HAP-1 (cell line): ENCODE data around the gene TMED7.
"Not testable (repeated sequence)": the region's sequence is repeated elsewhere in the genome, so short reads cannot be mapped to it uniquely, and the experiment has no call there.

ENCODE experiments used
- DNase-seq, 2 experiments: peaks; one replicate each; pipeline ENCODE4 v3.0.0-alpha.2; 2016 to 2020; ENCODE audit warnings: low spot score in 2 of 2
- H3K27me3 ChIP-seq: fragments of 250-450 bp; sonication (Bioruptor Pico); 2 replicates; pipeline ENCODE4 v1.5.1; 2020; ENCODE audit warnings: low read depth, mild to moderate bottlenecking, moderate library complexity
- H3K36me3 ChIP-seq: fragments of 250-450 bp; sonication (Bioruptor Pico); replicated peaks from 2 replicates; pipeline ENCODE4 v1.5.1; 2020; ENCODE audit warnings: mild to moderate bottlenecking
- H3K4me1 ChIP-seq: fragments of 250-450 bp; sonication (Bioruptor Pico); 2 replicates; pipeline ENCODE4 v1.5.1; 2020; ENCODE audit warnings: mild to moderate bottlenecking
- H3K4me3 ChIP-seq: fragments of 250-450 bp; sonication (Bioruptor Pico); 2 replicates; pipeline ENCODE4 v1.5.1; 2020; ENCODE audit warnings: mild to moderate bottlenecking, moderate library complexity
- H3K9me3 ChIP-seq: fragments of 250-450 bp; sonication (Bioruptor Pico); 2 replicates; pipeline ENCODE4 v1.5.1; 2020; ENCODE audit warnings: mild to moderate bottlenecking, moderate library complexity
- in situ Hi-C: fragments of 300-500 bp; cut with MboI; formaldehyde crosslinking; loops from 3 replicates; pipeline ENCODE4 v1.14.3; 2020; ENCODE audit warnings: low sequenced_read_pairs, inconsistent platforms, mixed read lengths

TMED7 gene

DNA sequence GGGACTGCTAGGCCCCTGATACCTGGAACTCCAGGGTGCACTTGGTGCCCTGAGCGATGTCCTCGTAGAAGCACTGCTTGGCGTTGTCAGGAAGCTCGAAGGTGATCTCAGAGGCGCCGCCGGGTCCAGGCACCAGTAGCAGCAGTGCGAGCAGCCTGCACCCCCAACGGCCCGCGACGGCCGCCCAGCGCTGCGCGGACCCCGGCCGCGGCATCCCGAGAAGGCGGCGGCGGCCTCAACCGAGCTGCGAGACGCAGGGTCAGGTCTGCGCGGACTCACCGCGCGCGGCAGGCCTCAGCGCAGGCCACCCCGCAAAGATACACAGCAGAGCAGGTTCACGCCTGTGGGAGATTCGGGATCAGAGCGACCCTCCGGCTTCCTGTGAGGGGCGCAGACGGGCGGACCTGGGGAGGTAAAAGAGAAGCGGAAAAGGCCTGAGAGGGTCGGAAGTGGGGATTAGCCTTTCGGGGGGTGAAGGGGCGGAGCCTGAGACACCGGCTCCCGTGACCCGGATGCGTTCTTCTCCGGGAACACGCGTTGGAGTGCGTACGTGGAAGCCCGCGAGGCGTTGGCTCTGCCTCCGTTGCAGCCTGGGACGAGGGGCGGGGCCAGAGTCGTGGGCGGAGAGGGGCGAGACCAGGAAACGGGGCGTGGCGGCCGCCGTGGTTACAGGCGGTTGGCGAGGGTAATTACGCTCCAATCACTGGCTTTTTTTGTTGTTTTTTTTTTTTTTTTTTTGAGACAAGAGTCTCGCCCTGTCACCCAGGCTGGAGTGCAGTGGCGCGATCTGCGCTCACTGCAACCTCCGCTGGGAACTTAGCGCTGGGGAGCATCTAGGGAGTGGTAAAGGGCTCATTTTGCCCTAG, at the start of gene TMED7:
TMED7 (minus strand) TSS at position 458 of the 866 bp plus-strand sequence; CDS start at position 214, 244 bp downstream.
- in situ Hi-C loops, result loop anchor here (10.0 kb wide), 1 partner anchor 449 kb away; no protein-coding TSS in a partner anchor
- DNase-seq, result peak; percentile 95 to 100

GRCh38 chr5:115674782-115675181, 48.9 kb upstream of the TMED7 start:
- in situ Hi-C loops, H3K4me3 ChIP-seq, H3K27me3 ChIP-seq, H3K4me1 ChIP-seq, H3K36me3 ChIP-seq, H3K9me3 ChIP-seq: not testable (repeated sequence)
- DNase-seq, result peak in 1 of 2 experiments; percentile 31

More for the DNA sequence above, at the start of gene TMED7:
- Histone ChIP-seq H3K36me3 (no peaks in the 10 kb centered on the region; the same call in 1 of the 2 replicates), H3K27me3 (no peaks in the 10 kb centered on the region), H3K4me3 (peak within 1 kb of the TSS; percentile 78), H3K9me3 (no peaks in the 10 kb centered on the region), H3K4me1 (peaks cover 19% of the 10 kb centered on the region)

- Histone ChIP-seq H3K27me3 (no peaks in the 10 kb centered on the region), H3K4me1 (no peaks in the 10 kb centered on the region), H3K9me3 (no peaks in the 10 kb centered on the region), H3K36me3 (no peaks in the 10 kb centered on the region), H3K4me3 (no peak overlapping the region)
- in situ Hi-C loops, result no loop called here
- no peak for DNase-seq
These were observed 47.8 kb upstream of the TMED7 start for GRCh38 chr5:115673596-115673995.

DNA sequence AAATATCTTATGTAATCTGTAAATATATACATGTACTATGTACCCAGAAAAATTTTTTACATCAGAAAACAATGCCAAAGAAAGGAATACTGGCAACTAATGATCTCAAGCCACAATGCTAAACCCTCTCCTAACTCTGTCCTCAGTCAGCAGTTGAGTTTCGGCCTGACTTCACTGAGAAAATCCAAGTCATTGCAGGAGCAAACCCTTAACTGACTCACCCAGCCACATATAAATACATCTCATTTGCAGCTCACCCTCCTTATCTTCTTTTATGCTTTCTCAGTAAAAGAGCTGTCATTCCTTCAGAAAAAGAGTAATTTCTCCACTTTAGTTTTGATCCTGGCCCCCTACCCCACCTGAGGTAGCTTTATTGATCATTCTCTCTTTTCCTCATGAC, 46.1 kb upstream of the TMED7 start:
- H3K36me3 ChIP-seq, result no peaks in the 10 kb centered on the region
- in situ Hi-C loops, result no loop called here
- no peak for DNase-seq
- no peak overlapping the region for H3K4me3 ChIP-seq
- no peaks in the 10 kb centered on the region for H3K4me1 ChIP-seq
- no peaks in the 10 kb centered on the region for H3K27me3 ChIP-seq
- H3K9me3 ChIP-seq, result no peaks in the 10 kb centered on the region

- no peaks in the 10 kb centered on the region for H3K4me1 ChIP-seq
- no peaks in the 10 kb centered on the region for H3K36me3 ChIP-seq
- H3K27me3 ChIP-seq, result no peaks in the 10 kb centered on the region; the same call in 1 of the 2 replicates
- no peak overlapping the region for H3K4me3 ChIP-seq
- DNase-seq, result no peak
- no peaks in the 10 kb centered on the region for H3K9me3 ChIP-seq
- in situ Hi-C loops, result no loop called here
These were observed 40.2 kb upstream of the TMED7 start for GRCh38 chr5:115666023-115666422.

DNA sequence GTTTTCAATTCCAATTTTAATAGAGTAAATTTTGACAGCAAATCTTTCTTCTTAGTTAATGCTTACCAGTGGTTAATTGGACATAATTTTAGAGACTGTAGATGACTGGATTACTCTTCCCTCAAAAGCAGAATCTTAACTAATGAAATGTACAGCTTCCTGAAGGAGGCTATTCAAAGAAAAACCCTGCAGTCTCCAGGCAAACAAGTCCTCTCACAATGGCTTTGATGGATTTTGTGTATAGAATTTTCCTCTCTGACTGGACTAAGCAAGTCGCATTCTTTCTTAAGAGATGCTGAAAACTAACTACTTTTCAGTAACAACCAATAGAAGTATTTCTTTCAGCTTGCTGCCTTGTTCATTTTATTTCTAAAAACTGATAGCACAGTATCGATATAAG, 35.7 kb upstream of the TMED7 start:
- H3K4me1 ChIP-seq, result no peaks in the 10 kb centered on the region
- in situ Hi-C loops, result no loop called here

DNA sequence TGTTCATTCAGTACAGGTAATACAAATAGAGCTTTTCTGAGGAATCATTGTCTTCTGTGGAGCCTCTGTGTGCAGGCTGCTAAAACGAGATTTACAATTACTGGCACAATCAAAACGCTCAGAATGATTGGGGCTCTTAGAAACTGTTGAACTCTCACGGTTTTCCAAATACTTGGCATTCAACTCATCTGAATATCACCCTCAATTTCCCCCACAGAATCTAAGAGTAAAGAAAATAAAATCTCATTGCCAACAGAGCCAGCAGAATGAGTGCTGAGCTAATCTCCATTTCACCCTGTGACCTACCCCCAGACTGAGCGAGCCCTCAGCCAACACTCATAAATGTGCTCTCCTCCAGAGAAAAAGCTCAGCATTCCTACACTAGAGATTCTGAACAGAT, 35.3 kb upstream of the TMED7 start:
- Histone ChIP-seq H3K27me3 (peaks cover 7% of the 10 kb centered on the region), H3K4me3 (no peak overlapping the region), H3K9me3 (0 out of 2 replicates have a peak, but pooled peaks cover 2% of the 10 kb centered on the region), H3K36me3 (no peaks in the 10 kb centered on the region), H3K4me1 (no peaks in the 10 kb centered on the region)
- in situ Hi-C loops, result no loop called here
- no peak for DNase-seq

More for the DNA sequence above, 35.7 kb upstream of the TMED7 start:
- no peak overlapping the region for H3K4me3 ChIP-seq
- H3K9me3 ChIP-seq, result 0 out of 2 replicates have a peak, but pooled peaks cover 2% of the 10 kb centered on the region
- DNase-seq, result no peak
- H3K27me3 ChIP-seq, result peaks cover 7% of the 10 kb centered on the region
- no peaks in the 10 kb centered on the region for H3K36me3 ChIP-seq

- Histone ChIP-seq H3K4me1 (no peaks in the 10 kb centered on the region), H3K9me3 (0 out of 2 replicates have a peak, but pooled peaks cover 2% of the 10 kb centered on the region), H3K36me3 (no peaks in the 10 kb centered on the region), H3K27me3 (peaks cover 7% of the 10 kb centered on the region), H3K4me3 (no peak overlapping the region)
- no peak for DNase-seq
- in situ Hi-C loops, result no loop called here
These were observed 32.0 kb upstream of the TMED7 start for GRCh38 chr5:115657881-115658233.

DNA sequence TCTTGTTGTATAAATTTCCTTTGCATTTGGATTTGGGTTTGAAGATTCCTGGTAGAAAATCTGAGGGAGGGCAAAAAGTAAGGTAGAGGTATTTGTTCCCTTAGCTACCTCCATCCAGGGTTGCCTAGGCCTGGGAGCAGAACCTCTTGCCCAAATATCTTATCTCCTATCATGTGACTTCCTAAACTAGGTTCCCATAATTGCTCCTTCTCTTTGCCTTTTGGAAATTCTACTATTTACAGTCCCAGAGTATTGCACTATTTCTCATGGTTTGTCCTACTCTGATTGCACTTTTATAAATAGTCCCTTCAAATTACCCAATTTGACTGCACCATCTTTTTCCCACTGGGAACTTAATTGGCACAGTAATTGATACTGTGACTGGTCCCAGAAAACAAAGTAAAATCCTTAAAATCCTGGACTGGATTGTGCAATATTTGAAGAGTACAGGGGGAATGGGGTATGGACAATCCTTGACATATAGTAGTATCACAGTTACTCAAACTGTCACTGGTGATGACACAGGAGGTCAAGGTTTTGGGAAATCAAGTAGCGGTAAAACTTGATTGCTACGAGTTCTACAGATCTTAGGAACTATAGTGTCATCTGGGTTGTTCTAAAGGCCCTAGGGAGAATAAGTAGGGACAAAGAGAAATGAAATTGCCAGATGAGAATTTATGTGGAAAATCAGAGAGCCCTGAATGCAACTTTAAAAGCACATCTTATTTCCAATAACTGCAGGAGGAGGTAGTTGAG, 31.5 kb upstream of the TMED7 start:
- peaks cover 7% of the 10 kb centered on the region for H3K27me3 ChIP-seq
- no peaks in the 10 kb centered on the region for H3K4me1 ChIP-seq
- in situ Hi-C loops, result no loop called here
- no peaks in the 10 kb centered on the region for H3K36me3 ChIP-seq
- no peak overlapping the region for H3K4me3 ChIP-seq
- 0 out of 2 replicates have a peak, but pooled peaks cover 2% of the 10 kb centered on the region for H3K9me3 ChIP-seq
- DNase-seq, result no peak

DNA sequence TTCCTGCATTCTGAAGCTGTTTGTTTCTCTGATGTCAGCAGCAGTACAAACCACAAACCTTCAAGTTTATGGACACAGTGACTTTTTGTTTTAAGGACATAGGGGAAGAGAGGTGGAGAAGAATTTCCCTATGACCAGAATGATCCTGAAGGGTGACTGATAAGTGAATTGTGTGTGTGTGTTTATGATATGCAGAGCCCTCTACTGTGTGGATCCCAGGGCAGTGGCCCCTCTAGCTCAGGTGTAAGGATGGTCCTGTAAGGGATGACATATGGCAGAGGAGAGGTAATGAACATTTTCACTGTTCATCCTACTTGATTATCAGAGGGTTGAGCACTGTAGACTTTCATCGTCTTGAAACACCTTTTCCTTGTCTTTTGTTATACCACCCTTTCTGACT, 30.6 kb upstream of the TMED7 start:
- DNase-seq, result no peak
- in situ Hi-C loops, result no loop called here

GRCh38 chr5:115655994-115656393, 30.2 kb upstream of the TMED7 start:
- H3K4me1 ChIP-seq, result no peaks in the 10 kb centered on the region
- no peaks in the 10 kb centered on the region for H3K36me3 ChIP-seq
- H3K27me3 ChIP-seq, result peaks cover 7% of the 10 kb centered on the region
- H3K4me3 ChIP-seq, result no peak overlapping the region
- in situ Hi-C loops, result no loop called here
- 0 out of 2 replicates have a peak, but pooled peaks cover 2% of the 10 kb centered on the region for H3K9me3 ChIP-seq
- no peak for DNase-seq

More for the DNA sequence above, 30.6 kb upstream of the TMED7 start:
- Histone ChIP-seq H3K4me1 (no peaks in the 10 kb centered on the region), H3K9me3 (0 out of 2 replicates have a peak, but pooled peaks cover 2% of the 10 kb centered on the region), H3K36me3 (no peaks in the 10 kb centered on the region), H3K4me3 (no peak overlapping the region), H3K27me3 (peaks cover 7% of the 10 kb centered on the region)

DNA sequence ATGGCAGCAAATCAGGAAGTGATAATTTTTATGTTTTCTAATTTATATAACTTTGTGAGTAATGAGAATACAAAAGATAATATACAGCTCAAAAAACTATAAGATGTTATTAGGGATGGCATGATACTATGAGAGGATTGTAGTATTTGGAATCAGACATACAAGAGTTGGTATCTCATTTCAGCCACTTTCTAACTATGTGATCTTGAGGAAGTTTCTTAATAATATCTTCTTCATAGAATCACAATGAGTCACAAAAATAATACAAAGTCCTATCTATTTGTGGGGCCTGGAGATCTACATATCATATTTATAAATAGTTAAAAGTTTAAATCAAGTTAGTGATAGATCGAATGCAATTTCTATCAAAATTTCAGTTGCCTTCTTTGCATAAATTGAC, 23.7 kb upstream of the TMED7 start:
- no peaks in the 10 kb centered on the region for H3K36me3 ChIP-seq
- H3K4me3 ChIP-seq, result no peak overlapping the region
- no peaks in the 10 kb centered on the region for H3K9me3 ChIP-seq
- H3K27me3 ChIP-seq, result 0 out of 2 replicates have a peak, but pooled peaks cover 3% of the 10 kb centered on the region
- in situ Hi-C loops, result no loop called here
- no peak for DNase-seq
- H3K4me1 ChIP-seq, result peaks cover 6% of the 10 kb centered on the region; the same call in 1 of the 2 replicates

DNA sequence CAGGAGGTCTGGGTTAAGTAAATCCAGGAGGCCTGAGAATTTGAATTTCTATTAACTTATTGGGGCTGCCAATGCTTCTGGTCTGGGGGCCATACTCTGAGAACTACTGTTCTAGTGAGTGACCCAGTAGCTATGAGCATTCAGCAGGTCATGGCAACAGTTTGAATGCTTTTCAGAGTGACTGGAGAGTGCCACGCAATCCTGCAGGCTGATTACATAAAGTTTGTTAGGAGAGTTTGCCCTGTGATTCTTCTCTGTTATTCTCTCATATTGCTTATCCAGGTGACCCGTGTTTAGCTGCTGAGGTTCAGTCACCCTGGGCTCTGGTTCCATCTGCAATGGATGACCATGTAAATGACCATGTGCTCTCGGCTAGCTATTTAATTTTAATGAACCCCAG, 22.2 kb upstream of the TMED7 start:
- in situ Hi-C loops, result no loop called here
- no peak for DNase-seq

GRCh38 chr5:115645386-115645785, 19.6 kb upstream of the TMED7 start:
- H3K4me3 ChIP-seq, H3K36me3 ChIP-seq, in situ Hi-C loops, H3K4me1 ChIP-seq, DNase-seq, H3K27me3 ChIP-seq, H3K9me3 ChIP-seq: not testable (repeated sequence)

More for the DNA sequence above, 22.2 kb upstream of the TMED7 start:
- Histone ChIP-seq H3K9me3 (no peaks in the 10 kb centered on the region), H3K27me3 (0 out of 2 replicates have a peak, but pooled peaks cover 3% of the 10 kb centered on the region), H3K36me3 (no peaks in the 10 kb centered on the region), H3K4me1 (peaks cover 6% of the 10 kb centered on the region; the same call in 1 of the 2 replicates), H3K4me3 (no peak overlapping the region)
